OCI-LY3 (cell line): ENCODE results near the gene MOCOS.

Experiments
- EZH2phosphoT487 ChIP-seq: fragments of 200-600 bp; shearing (Covaris generic); IDR thresholded peaks from 2 replicates; pipeline ENCODE4 v1.6.1; 2018; ENCODE audit warnings: antibody characterized with exemption, mixed run types, low read depth
- TF ChIP-seq, protein P1 (sequence below): fragments of 200-600, 300-600 bp; sonication (generic); IDR thresholded peaks from 2 replicates; pipeline ENCODE4 v1.5.1; 2014; ENCODE audit warnings: antibody characterized with exemption, low read length, low read depth

DNA sequence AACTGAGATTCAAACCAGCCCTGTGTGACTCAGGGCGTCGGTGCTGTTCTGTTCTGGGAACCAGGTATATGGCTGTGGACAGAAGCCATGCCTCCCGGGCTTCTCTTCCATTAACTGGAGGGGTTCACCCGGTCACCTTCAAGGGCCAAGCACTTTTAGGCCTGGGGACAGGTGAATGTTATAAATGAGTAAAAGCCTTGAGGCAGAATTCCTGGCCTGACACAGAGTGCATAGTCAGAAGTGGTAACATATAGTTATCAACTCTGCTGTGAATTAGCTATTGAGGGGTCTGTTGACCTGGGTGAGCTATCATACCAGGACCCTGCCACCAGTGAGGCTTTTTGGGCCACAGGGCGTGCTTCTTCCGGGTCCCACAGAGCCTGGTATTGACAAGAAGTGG lies 112.9 kb downstream of the MOCOS start:
- TF ChIP-seq, protein P1, sequence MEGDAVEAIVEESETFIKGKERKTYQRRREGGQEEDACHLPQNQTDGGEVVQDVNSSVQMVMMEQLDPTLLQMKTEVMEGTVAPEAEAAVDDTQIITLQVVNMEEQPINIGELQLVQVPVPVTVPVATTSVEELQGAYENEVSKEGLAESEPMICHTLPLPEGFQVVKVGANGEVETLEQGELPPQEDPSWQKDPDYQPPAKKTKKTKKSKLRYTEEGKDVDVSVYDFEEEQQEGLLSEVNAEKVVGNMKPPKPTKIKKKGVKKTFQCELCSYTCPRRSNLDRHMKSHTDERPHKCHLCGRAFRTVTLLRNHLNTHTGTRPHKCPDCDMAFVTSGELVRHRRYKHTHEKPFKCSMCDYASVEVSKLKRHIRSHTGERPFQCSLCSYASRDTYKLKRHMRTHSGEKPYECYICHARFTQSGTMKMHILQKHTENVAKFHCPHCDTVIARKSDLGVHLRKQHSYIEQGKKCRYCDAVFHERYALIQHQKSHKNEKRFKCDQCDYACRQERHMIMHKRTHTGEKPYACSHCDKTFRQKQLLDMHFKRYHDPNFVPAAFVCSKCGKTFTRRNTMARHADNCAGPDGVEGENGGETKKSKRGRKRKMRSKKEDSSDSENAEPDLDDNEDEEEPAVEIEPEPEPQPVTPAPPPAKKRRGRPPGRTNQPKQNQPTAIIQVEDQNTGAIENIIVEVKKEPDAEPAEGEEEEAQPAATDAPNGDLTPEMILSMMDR: no peak
- TF ChIP-seq EZH2phosphoT487: no peak
